Measurements from ENCODE around the gene GCN1.
A peak's percentile ranks its signal among the peaks of the same experiment; 100 is the strongest.

GCN1 gene

DNA sequence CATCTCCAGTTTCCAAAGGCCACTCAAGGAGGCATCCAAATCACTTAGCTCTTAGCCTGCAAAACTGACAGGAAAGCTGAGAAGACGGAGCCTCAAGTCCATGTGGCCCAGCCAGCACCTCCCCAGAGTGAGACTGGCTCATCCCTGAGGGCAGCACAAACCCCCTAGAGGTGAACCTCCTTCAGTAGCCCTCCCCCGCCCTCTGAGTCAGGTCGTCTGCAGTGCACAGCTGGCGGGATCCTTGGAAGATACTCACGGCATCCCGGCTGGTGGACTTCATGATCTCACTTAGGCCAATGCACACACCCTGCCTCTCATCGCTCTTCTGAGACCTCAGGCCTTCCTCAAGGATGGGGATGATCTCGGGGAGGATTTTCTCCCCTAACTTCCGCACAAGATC, 53.9 kb downstream of the GCN1 start:
- peaks cover 7% of the 10 kb centered on the region for H3K4me1 ChIP-seq (ENCODE audit: control insufficient read depth, insufficient read depth, low read length)
- H3K9ac ChIP-seq (ENCODE audit: low read length), result no peak overlapping the region
- no peak overlapping the region for H3K4me3 ChIP-seq (ENCODE audit: low read length)
- H3K27me3 ChIP-seq (ENCODE audit: control insufficient read depth, insufficient read depth, low read length), result no peaks in the 10 kb centered on the region
- H3K9me3 ChIP-seq (ENCODE audit: control insufficient read depth, low read length), result no peaks in the 10 kb centered on the region
- H3K36me3 ChIP-seq (ENCODE audit: control insufficient read depth, insufficient read depth, low read length), result peaks cover 45% of the 10 kb centered on the region

DNA sequence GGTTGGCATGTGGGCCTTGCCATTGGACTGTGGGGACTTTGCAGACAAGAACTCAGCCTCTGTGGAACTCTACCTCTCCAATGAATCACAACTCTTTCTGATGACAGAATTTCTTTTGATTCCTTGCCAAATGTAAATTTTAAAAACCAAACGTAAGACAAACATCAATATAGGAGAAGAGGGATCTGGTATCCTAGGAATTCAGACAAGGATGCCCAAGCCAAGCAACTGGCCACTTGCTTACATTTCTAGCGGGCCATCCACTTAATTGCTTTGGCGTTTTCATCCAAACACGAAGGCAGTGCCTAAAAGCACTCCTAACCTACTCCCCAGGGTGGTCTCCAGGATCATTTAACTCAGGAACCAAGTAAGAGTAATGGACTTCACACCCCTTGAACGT, 54.6 kb downstream of the GCN1 start:
- peaks cover 7% of the 10 kb centered on the region for H3K4me1 ChIP-seq (ENCODE audit: control insufficient read depth, insufficient read depth, low read length)
- H3K4me3 ChIP-seq (ENCODE audit: low read length), result no peak overlapping the region
- no peaks in the 10 kb centered on the region for H3K27me3 ChIP-seq (ENCODE audit: control insufficient read depth, insufficient read depth, low read length)
- H3K36me3 ChIP-seq (ENCODE audit: control insufficient read depth, insufficient read depth, low read length), result peaks cover 44% of the 10 kb centered on the region
- H3K9me3 ChIP-seq (ENCODE audit: control insufficient read depth, low read length), result no peaks in the 10 kb centered on the region
- no peak overlapping the region for H3K9ac ChIP-seq (ENCODE audit: low read length)

DNA sequence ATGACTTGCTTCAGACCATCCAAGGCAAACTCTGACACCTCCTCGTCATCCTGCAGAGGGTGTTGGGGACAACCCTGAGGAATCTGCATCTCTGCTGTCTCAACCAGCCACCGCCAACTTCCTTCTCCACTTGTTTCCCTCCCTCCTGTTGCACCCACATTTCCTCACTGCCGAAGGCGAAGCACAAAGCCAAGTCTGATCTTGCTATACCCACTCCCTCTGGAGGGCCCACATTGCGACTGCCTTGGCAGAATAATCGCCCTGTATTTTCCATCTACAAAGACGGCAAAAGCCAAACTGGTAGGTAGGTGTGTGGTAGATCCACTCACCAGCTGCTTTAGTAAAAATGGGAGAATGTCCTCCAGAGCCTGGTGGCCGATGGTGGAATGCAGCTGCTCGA, 56.1 kb downstream of the GCN1 start:
- H3K4me1 ChIP-seq (ENCODE audit: control insufficient read depth, insufficient read depth, low read length), result peaks cover 7% of the 10 kb centered on the region
- H3K27me3 ChIP-seq (ENCODE audit: control insufficient read depth, insufficient read depth, low read length), result no peaks in the 10 kb centered on the region
- H3K9ac ChIP-seq (ENCODE audit: low read length), result no peak overlapping the region
- peaks cover 44% of the 10 kb centered on the region for H3K36me3 ChIP-seq (ENCODE audit: control insufficient read depth, insufficient read depth, low read length)
- no peak overlapping the region for H3K4me3 ChIP-seq (ENCODE audit: low read length)
- H3K9me3 ChIP-seq (ENCODE audit: control insufficient read depth, low read length), result no peaks in the 10 kb centered on the region

DNA sequence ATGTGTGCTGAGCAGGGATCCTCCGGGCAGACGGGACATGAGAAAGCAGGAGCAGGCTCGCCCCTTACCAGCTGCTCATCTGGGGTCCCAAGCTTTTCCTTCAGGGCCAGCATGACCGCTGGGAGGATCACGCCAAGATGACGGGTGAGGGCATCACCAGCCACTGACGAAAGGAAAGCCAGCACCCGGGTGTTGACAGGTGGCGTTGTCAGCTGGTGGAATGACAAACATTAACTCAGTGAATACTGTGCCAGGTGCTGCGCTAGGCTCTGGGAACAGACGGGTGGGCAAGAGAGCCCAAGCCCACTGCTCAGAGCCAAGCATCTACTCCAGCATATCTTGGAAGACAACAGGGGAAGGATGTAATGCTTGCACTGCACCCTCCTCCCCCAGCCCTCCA, 56.7 kb downstream of the GCN1 start:
- H3K9ac ChIP-seq (ENCODE audit: low read length), result no peak overlapping the region
- H3K27me3 ChIP-seq (ENCODE audit: control insufficient read depth, insufficient read depth, low read length), result no peaks in the 10 kb centered on the region
- H3K4me3 ChIP-seq (ENCODE audit: low read length), result no peak overlapping the region
- no peaks in the 10 kb centered on the region for H3K9me3 ChIP-seq (ENCODE audit: control insufficient read depth, low read length)
- peaks cover 10% of the 10 kb centered on the region for H3K4me1 ChIP-seq (ENCODE audit: control insufficient read depth, insufficient read depth, low read length)
- peaks cover 44% of the 10 kb centered on the region for H3K36me3 ChIP-seq (ENCODE audit: control insufficient read depth, insufficient read depth, low read length)

DNA sequence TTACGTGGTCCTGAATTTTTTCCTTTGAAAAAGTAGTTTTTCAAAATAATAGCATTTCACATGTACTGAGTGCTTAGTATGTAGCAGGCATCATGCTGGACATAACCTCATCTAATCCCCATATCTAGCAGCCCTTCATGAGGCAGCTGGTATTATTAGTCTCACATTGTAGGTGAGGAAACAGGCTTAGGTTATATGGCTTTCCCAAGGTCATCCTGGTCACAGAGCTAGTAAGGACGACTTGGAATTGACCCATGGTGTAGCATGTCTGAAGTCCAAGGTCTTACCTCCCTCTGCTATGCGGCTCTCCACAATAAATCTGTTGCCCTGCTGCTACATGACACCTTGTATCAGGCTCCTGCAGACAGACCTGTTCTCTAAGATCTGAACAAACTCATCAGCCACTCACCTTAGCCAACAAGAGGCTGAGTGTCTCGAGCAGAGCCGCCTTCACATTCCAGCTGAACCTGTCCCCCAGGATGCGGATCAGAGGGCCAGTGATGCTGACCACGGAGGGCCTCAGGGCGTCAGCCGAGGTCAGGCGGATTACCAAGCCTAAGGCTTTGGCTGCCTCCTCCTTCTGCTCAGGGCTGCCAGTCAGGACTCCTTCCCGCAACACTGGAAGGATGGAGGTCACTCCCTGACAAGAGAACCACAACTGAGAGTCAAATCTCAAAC, 58.3 kb downstream of the GCN1 start:
- no peaks in the 10 kb centered on the region for H3K9me3 ChIP-seq (ENCODE audit: control insufficient read depth, low read length)
- peaks cover 21% of the 10 kb centered on the region for H3K4me1 ChIP-seq (ENCODE audit: control insufficient read depth, insufficient read depth, low read length)
- H3K36me3 ChIP-seq (ENCODE audit: control insufficient read depth, insufficient read depth, low read length), result peaks cover 43% of the 10 kb centered on the region
- no peaks in the 10 kb centered on the region for H3K27me3 ChIP-seq (ENCODE audit: control insufficient read depth, insufficient read depth, low read length)
- H3K4me3 ChIP-seq (ENCODE audit: low read length), result no peak overlapping the region
- no peak overlapping the region for H3K9ac ChIP-seq (ENCODE audit: low read length)

DNA sequence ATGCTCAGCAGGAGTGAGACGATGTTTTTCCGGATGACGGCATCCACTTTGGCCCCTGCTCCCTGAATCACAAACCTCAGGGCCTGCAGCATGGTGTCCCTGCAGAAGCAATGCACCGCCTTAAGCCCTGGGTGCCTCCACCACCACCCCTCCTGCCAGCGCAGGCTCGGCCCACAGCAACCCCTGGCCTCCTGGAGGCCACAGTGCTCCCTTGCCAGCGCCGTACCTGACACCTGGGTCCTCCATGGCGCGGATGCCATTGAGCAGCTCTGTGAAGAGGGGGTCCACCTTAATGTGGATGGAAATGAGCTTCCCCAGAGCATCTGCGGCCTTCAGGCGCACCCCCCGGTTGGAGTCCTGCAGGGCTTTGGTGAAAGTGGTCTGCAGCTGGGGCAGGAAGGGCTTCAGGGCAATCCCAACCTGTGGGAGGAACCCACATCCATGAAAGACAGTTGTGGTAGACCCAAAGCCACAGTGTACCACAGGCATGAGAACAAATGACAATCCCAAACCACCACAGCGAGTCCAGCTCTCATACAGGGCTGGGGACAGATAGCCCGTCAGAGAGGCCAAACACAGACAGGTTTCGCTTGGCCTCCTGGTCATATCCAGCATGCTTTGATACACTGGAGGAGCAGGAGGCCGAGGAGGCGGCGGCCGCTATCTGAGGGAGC, 60.1 kb downstream of the GCN1 start:
- Histone ChIP-seq H3K4me3 (ENCODE audit: low read length) (no peak overlapping the region), H3K36me3 (ENCODE audit: control insufficient read depth, insufficient read depth, low read length) (peaks cover 43% of the 10 kb centered on the region), H3K27me3 (ENCODE audit: control insufficient read depth, insufficient read depth, low read length) (no peaks in the 10 kb centered on the region), H3K9ac (ENCODE audit: low read length) (no peak overlapping the region), H3K4me1 (ENCODE audit: control insufficient read depth, insufficient read depth, low read length) (peaks cover 24% of the 10 kb centered on the region), H3K9me3 (ENCODE audit: control insufficient read depth, low read length) (no peaks in the 10 kb centered on the region)

DNA sequence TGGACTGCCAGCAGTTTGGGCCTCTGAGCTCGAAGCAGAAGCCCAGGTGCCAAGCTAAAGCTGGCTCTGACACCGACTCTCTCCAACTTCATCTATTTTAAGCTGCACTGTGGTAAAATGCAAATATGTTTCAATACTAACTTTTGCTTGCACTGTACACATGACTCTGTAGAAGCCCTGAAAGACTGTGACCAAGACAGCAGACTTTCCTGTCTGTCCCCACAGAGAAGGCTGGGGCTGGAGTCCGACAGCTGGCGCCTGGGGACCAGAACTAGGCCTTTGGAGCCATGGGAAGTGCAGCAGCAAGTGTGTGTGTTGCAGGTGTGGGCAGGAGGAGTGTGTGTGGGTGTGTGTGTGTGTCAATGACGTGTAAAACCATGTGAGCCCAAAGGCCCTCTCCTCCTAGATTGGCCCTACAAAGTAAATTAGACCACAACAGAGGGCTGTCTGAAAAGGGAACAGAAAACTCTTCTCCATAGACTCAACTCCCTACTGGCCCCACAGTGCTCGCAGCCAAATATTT, 61.6 kb downstream of the GCN1 start:
- H3K4me1 ChIP-seq (ENCODE audit: control insufficient read depth, insufficient read depth, low read length), result peaks cover 24% of the 10 kb centered on the region
- H3K36me3 ChIP-seq (ENCODE audit: control insufficient read depth, insufficient read depth, low read length), result peaks cover 45% of the 10 kb centered on the region
- H3K27me3 ChIP-seq (ENCODE audit: control insufficient read depth, insufficient read depth, low read length), result no peaks in the 10 kb centered on the region
- H3K4me3 ChIP-seq (ENCODE audit: low read length), result no peak overlapping the region
- H3K9ac ChIP-seq (ENCODE audit: low read length), result peak overlapping the region; percentile 10
- H3K9me3 ChIP-seq (ENCODE audit: control insufficient read depth, low read length), result no peaks in the 10 kb centered on the region

DNA sequence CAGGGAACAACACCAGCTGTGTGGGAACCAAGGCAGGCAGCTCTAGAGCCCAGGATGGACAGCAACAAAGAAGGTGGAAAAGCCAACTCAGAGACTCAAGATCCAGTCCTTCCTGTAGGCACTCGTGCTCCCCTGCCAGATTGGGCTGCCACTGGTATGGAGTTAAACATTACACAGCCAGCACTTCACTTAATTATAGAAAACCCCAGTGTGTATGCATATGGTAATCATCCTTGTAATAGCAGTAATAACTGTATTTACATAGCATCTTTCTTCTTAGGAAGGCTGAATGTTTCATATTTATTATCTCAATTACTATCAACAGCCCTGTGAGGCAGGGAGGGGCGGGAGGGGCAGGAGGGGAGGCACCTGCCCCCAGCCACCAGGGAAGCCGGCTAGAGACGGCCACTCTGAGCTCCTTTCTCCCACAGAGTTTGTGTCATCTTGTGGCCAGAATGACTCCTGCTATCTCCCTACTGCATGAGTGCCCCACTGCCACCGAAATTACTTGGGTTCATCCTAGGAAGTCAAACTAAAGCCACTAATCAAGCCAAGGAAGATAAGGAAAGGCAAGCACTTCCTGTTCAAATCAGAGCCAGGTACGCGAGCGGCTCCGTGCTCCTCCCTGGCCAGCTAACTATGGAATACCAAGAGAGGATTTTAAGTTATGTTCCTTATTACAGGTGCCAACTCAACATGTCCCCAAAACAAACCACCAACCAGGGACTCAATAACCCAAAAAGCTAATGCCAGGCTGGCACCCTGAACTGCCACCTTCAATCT, 62.3 kb downstream of the GCN1 start:
- Histone ChIP-seq H3K9me3 (ENCODE audit: control insufficient read depth, low read length) (no peaks in the 10 kb centered on the region), H3K4me3 (ENCODE audit: low read length) (no peak overlapping the region), H3K27me3 (ENCODE audit: control insufficient read depth, insufficient read depth, low read length) (no peaks in the 10 kb centered on the region), H3K36me3 (ENCODE audit: control insufficient read depth, insufficient read depth, low read length) (peaks cover 44% of the 10 kb centered on the region), H3K4me1 (ENCODE audit: control insufficient read depth, insufficient read depth, low read length) (peaks cover 24% of the 10 kb centered on the region), H3K9ac (ENCODE audit: low read length) (peak overlapping the region; percentile 24)

DNA sequence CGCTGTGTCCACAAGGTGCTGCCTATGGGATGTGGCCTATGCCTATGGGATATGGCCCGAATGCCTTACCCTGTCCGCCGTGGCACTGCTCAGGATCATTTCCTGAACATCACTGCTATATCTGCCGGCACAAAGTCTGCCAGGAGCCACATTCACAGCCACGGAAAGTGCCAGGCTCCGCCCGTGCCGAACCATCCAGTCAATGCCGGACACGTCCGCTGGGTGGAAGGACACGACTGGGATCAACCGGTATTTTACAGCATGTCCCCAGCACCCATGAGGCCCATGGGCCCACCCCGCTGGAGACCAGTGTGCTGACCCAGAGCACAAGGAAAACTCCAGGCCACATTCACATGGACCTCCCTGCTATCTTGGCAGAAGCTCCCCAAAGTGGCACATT, 63.4 kb downstream of the GCN1 start:
- H3K9me3 ChIP-seq (ENCODE audit: control insufficient read depth, low read length), result no peaks in the 10 kb centered on the region
- peaks cover 24% of the 10 kb centered on the region for H3K4me1 ChIP-seq (ENCODE audit: control insufficient read depth, insufficient read depth, low read length)
- H3K9ac ChIP-seq (ENCODE audit: low read length), result no peak overlapping the region
- no peak overlapping the region for H3K4me3 ChIP-seq (ENCODE audit: low read length)
- no peaks in the 10 kb centered on the region for H3K27me3 ChIP-seq (ENCODE audit: control insufficient read depth, insufficient read depth, low read length)
- H3K36me3 ChIP-seq (ENCODE audit: control insufficient read depth, insufficient read depth, low read length), result peaks cover 35% of the 10 kb centered on the region

DNA sequence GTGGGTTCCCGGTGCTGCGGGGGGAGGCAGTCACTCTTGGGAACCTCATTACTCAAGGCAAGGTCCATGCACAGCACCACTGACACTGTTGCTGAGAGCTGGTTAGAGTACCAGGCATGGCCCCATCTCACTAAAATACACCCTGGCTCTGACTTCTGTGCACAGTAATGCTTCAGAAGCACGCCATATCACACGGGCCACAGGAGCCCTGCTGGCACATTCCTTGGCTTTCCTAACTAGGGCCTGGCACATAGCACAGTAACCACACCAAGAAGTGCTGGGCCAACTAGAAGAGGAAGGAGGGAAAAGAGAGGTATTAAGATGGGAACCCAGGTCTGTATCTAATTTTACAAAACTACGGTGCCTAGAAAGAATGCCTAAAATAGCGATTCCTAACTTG, 64.5 kb downstream of the GCN1 start:
- no peak overlapping the region for H3K4me3 ChIP-seq (ENCODE audit: low read length)
- no peaks in the 10 kb centered on the region for H3K27me3 ChIP-seq (ENCODE audit: control insufficient read depth, insufficient read depth, low read length)
- H3K36me3 ChIP-seq (ENCODE audit: control insufficient read depth, insufficient read depth, low read length), result peaks cover 33% of the 10 kb centered on the region
- H3K9ac ChIP-seq (ENCODE audit: low read length), result no peak overlapping the region
- H3K4me1 ChIP-seq (ENCODE audit: control insufficient read depth, insufficient read depth, low read length), result peaks cover 24% of the 10 kb centered on the region
- H3K9me3 ChIP-seq (ENCODE audit: control insufficient read depth, low read length), result no peaks in the 10 kb centered on the region

DNA sequence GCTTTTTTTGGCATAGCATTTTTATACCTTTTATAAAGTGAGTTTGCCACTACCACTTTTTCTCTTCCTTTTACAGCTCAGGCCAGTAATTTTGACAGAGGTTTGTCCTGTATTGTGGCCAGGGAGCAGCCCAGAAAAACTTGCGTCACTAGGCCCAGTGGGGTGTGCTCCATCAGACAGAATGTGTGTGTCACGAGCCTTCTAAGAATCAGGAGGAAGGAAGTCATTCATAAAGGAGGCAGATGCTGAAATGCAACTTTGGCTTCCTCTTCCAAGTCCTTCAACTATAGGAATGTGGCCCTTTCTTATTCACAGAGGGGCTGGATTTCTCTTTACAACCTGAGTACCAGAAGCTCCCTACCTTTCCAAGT, 67.9 kb downstream of the GCN1 start:
- H3K36me3 ChIP-seq (ENCODE audit: control insufficient read depth, insufficient read depth, low read length), result peaks cover 23% of the 10 kb centered on the region
- H3K9ac ChIP-seq (ENCODE audit: low read length), result no peak overlapping the region
- no peak overlapping the region for H3K4me3 ChIP-seq (ENCODE audit: low read length)
- no peaks in the 10 kb centered on the region for H3K27me3 ChIP-seq (ENCODE audit: control insufficient read depth, insufficient read depth, low read length)
- H3K4me1 ChIP-seq (ENCODE audit: control insufficient read depth, insufficient read depth, low read length), result peaks cover 7% of the 10 kb centered on the region
- no peaks in the 10 kb centered on the region for H3K9me3 ChIP-seq (ENCODE audit: control insufficient read depth, low read length)
